Measurements from ENCODE around the gene WDFY4.

Gene WDFY4

DNA sequence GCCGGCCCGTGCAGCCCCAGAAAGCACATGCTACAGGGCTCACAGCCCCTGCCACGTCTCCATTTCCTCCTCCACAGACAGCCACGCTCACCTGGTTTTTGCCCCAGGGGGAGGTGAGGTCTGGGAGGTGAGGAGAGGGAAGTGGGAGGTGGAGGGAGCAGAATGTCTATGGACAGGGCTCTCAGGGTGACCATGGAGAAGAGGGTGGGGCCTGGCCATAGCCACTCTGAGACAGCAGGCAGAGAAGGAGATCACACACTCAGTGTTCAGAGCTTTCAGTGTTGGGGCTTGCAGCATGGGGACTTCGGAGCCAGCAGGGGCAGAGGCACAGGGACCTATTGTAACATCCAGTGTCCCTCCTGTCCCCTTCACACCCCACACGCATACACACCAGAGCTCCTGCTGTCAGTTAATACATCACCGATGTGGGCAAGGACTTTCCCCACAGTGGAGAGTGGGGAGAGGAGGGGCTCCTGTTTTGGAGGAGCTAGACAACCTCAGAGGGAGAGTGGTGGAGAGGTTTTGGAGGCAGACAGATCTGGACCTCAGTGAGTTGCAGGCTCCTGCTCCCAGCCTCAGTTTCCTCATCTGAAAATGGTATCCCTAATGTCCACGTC lies 14.4 kb downstream of the WDFY4 start:
- TF ChIP-seq SIN3A (IDR thresholded peaks at IDR 0.05; ENCODE audit: borderline replicate concordance, insufficient read depth, low read length) (no peak), FOXP2 (optimal IDR thresholded peaks at IDR 0.05; ENCODE audit: borderline replicate concordance, extremely low read depth, extremely low read length, insufficient read depth) (no peak), POLR2AphosphoS5 (IDR thresholded peaks at IDR 0.05; ENCODE audit: low read depth, low read length) (no peak), TAF1 (IDR thresholded peaks at IDR 0.05; ENCODE audit: borderline replicate concordance, insufficient read depth, low read length) (no peak), REST (IDR thresholded peaks at IDR 0.05; ENCODE audit: insufficient read depth in 1 of 2, low read depth in 2 of 2, low read length in 2 of 2) (no peak)

DNA sequence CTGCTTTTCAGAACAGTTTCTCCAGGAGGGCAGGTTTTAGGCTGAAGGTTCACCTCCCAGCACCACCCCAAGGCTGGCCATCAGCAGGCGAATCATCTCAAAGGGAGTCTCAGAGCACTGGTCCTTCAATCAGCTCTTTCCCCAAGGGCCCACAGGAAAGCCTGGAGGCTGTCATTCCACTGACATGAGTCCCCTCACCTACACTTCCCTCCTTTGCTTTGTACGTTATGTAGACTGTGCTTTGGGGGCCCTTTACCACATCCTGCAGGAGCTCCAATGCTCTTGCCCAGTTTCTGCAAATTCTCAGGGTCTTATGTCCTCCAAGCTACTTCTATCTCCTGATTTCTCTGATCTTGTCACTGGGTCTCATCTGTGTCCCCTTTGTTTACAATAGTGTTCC lies 15.4 kb downstream of the WDFY4 start:
- TF ChIP-seq FOXP2 (optimal IDR thresholded peaks at IDR 0.05; ENCODE audit: borderline replicate concordance, extremely low read depth, extremely low read length, insufficient read depth): no peak
- no peak for TF ChIP-seq REST (IDR thresholded peaks at IDR 0.05; ENCODE audit: insufficient read depth in 1 of 2, low read depth in 2 of 2, low read length in 2 of 2)
- no peak for TF ChIP-seq SIN3A (IDR thresholded peaks at IDR 0.05; ENCODE audit: borderline replicate concordance, insufficient read depth, low read length)
- no peak for TF ChIP-seq TAF1 (IDR thresholded peaks at IDR 0.05; ENCODE audit: borderline replicate concordance, insufficient read depth, low read length)
- TF ChIP-seq POLR2AphosphoS5 (IDR thresholded peaks at IDR 0.05; ENCODE audit: low read depth, low read length): no peak

- TF ChIP-seq POLR2AphosphoS5 (IDR thresholded peaks at IDR 0.05; ENCODE audit: low read depth, low read length): no peak
- TF ChIP-seq REST (IDR thresholded peaks at IDR 0.05; ENCODE audit: insufficient read depth in 1 of 2, low read depth in 2 of 2, low read length in 2 of 2): no peak
- no peak for TF ChIP-seq TAF1 (IDR thresholded peaks at IDR 0.05; ENCODE audit: borderline replicate concordance, insufficient read depth, low read length)
- TF ChIP-seq SIN3A (IDR thresholded peaks at IDR 0.05; ENCODE audit: borderline replicate concordance, insufficient read depth, low read length): no peak
- TF ChIP-seq FOXP2 (optimal IDR thresholded peaks at IDR 0.05; ENCODE audit: borderline replicate concordance, extremely low read depth, extremely low read length, insufficient read depth): no peak
Measured at GRCh38 chr10:48700493-48700892, 15.8 kb downstream of the WDFY4 start.

DNA sequence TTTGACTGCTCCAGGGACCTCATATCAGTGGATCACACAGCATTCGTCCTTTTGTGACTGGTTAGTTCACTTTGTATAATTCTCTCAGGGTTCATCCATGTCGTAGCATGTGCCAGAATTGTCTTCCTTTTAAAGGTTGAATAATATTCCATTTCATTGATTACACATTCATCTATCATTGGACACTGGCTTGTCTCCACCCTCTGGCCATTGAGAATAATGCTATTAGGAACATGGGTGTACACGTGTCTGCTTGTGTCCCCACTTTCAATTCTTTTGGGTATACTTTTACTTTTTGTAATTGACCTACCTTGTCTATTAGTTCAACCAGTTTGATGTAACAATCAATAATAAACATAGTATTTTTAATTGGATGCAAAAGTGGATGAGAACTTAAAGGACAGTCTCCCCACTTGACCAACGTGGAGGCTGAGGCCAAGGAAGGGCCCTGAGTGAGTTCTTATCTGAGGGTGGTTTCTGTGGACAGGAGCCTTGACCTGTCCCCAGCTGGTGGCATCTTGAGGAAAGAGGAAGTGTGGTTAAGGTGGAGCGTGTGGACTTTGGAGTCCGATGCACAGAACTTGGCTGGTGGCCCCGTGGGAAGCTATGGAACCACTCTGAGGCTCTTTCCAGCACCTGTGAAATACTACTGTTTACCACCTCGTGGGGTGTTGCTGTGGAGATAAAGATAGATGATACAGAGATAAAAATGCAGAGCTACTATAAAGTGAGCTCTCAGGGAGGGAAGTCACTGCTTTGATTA lies 16.6 kb downstream of the WDFY4 start:
- no peak for TF ChIP-seq FOXP2 (optimal IDR thresholded peaks at IDR 0.05; ENCODE audit: borderline replicate concordance, extremely low read depth, extremely low read length, insufficient read depth)
- no peak for TF ChIP-seq TAF1 (IDR thresholded peaks at IDR 0.05; ENCODE audit: borderline replicate concordance, insufficient read depth, low read length)
- no peak for TF ChIP-seq POLR2AphosphoS5 (IDR thresholded peaks at IDR 0.05; ENCODE audit: low read depth, low read length)
- no peak for TF ChIP-seq REST (IDR thresholded peaks at IDR 0.05; ENCODE audit: insufficient read depth in 1 of 2, low read depth in 2 of 2, low read length in 2 of 2)
